ENCODE results near the gene CYP11A1. TPM values are rescaled to one million over a fixed set of nuclear protein-coding genes. Genes with fewer than 3 reads are reported as not detected.

CYP11A1 gene
- total RNA-seq, 1 donor from 2014 or later: 0.43 TPM

GRCh38 chr15:74414081-74414580, 46.7 kb upstream of the CYP11A1 start:
- Mint-ChIP-seq H3K4me3 (ENCODE audit: unreplicated experiment) (no peak overlapping the region), H3K27me3 (ENCODE audit: low read depth, unreplicated experiment) (peaks cover 5% of the 10 kb centered on the region), H3K36me3 (ENCODE audit: low read depth, unreplicated experiment) (peaks cover 25% of the 10 kb centered on the region), H3K9me3 (ENCODE audit: unreplicated experiment) (no peaks in the 10 kb centered on the region), H3K27ac (ENCODE audit: unreplicated experiment) (peak overlapping the region; percentile 9), H3K4me1 (ENCODE audit: low read depth, unreplicated experiment) (peaks cover 7% of the 10 kb centered on the region)
- no peak for TF ChIP-seq EZH2 (IDR thresholded peaks at IDR 0.05; ENCODE audit: insufficient read depth, low read length)
- TF ChIP-seq, protein P1, sequence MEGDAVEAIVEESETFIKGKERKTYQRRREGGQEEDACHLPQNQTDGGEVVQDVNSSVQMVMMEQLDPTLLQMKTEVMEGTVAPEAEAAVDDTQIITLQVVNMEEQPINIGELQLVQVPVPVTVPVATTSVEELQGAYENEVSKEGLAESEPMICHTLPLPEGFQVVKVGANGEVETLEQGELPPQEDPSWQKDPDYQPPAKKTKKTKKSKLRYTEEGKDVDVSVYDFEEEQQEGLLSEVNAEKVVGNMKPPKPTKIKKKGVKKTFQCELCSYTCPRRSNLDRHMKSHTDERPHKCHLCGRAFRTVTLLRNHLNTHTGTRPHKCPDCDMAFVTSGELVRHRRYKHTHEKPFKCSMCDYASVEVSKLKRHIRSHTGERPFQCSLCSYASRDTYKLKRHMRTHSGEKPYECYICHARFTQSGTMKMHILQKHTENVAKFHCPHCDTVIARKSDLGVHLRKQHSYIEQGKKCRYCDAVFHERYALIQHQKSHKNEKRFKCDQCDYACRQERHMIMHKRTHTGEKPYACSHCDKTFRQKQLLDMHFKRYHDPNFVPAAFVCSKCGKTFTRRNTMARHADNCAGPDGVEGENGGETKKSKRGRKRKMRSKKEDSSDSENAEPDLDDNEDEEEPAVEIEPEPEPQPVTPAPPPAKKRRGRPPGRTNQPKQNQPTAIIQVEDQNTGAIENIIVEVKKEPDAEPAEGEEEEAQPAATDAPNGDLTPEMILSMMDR (IDR thresholded peaks at IDR 0.05; ENCODE audit: insufficient read depth, low read depth, low read length): no peak
- Histone ChIP-seq H4K20me1 (ENCODE audit: insufficient read depth, low read length) (peaks cover 54% of the 10 kb centered on the region), H3K9ac (ENCODE audit: low read length) (no peak overlapping the region), H3K9me3 (ENCODE audit: insufficient read depth, low read depth, low read length) (no peaks in the 10 kb centered on the region), H2AFZ (ENCODE audit: low read depth, low read length) (no peak overlapping the region), H3K79me2 (ENCODE audit: insufficient read depth, low read length) (peaks cover 87% of the 10 kb centered on the region), H3K36me3 (ENCODE audit: insufficient read depth, low read length) (peaks cover 55% of the 10 kb centered on the region), H3K4me3 (ENCODE audit: insufficient read depth, low read depth, low read length) (no peak overlapping the region), H3K27ac (ENCODE audit: low read depth, low read length) (no peak overlapping the region), H3K4me2 (ENCODE audit: low read length) (no peak overlapping the region), H3K4me1 (ENCODE audit: insufficient read depth, low read length) (peaks cover 47% of the 10 kb centered on the region), H3K27me3 (ENCODE audit: insufficient read depth, low read length) (no peaks in the 10 kb centered on the region)
- FAIRE-seq (no peak), DNase-seq (ENCODE audit: low read depth) (no peak)

DNA sequence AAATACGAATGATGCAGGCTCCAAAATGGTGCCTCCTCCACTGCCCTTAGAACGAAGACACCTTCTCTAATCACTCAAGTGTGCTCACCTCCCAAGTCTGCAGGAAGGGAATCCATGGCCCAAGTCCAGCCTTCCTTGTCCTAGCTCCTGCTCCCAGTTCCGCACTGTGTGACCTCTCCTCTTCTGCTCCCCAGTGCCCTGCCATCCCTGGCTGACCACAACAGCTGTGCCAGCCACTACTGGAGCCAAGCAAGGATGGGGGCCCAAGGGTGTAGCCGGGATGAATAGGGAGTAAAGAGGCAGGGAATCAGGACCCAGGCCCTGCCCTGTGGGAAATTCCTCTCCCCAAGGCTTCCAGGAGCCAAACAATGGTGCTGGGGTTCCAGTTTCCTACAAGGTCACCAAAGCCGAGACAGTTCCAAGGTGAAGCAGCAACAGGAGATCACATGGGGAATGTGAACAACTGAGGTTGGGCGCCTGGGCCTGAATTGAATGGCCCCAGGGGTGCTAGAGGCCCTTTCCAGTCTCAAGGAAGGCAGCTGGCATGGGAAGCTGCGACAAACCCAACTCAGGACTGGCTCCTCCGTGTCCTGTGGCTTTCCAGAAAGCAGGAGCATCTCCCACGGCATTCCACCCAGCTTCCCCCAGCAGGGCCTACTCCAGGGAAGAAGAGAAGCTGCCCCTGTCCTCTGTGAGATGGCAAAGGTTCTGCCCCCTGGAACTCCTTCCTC, 46.1 kb upstream of the CYP11A1 start:
- no peak overlapping the region for H2AFZ ChIP-seq (ENCODE audit: low read depth, low read length)

More for the DNA sequence above, 46.1 kb upstream of the CYP11A1 start:
- TF ChIP-seq EZH2 (IDR thresholded peaks at IDR 0.05; ENCODE audit: insufficient read depth, low read length): no peak
- TF ChIP-seq, protein P1 (IDR thresholded peaks at IDR 0.05; ENCODE audit: insufficient read depth, low read depth, low read length): no peak
- peaks cover 81% of the 10 kb centered on the region for H3K79me2 ChIP-seq (ENCODE audit: insufficient read depth, low read length)
- Mint-ChIP-seq H3K36me3 (ENCODE audit: low read depth, unreplicated experiment) (peaks cover 22% of the 10 kb centered on the region), H3K4me1 (ENCODE audit: low read depth, unreplicated experiment) (peaks cover 7% of the 10 kb centered on the region), H3K27ac (ENCODE audit: unreplicated experiment) (no peak overlapping the region), H3K4me3 (ENCODE audit: unreplicated experiment) (no peak overlapping the region), H3K27me3 (ENCODE audit: low read depth, unreplicated experiment) (peaks cover 5% of the 10 kb centered on the region), H3K9me3 (ENCODE audit: unreplicated experiment) (no peaks in the 10 kb centered on the region)
- H3K4me1 ChIP-seq (ENCODE audit: insufficient read depth, low read length): peaks cover 47% of the 10 kb centered on the region
- H3K4me2 ChIP-seq (ENCODE audit: low read length): no peak overlapping the region
- H3K4me3 ChIP-seq (ENCODE audit: insufficient read depth, low read depth, low read length): no peak overlapping the region
- H3K36me3 ChIP-seq (ENCODE audit: insufficient read depth, low read length): peaks cover 55% of the 10 kb centered on the region
- no peaks in the 10 kb centered on the region for H3K9me3 ChIP-seq (ENCODE audit: insufficient read depth, low read depth, low read length)
- peaks cover 48% of the 10 kb centered on the region for H4K20me1 ChIP-seq (ENCODE audit: insufficient read depth, low read length)
- H3K27me3 ChIP-seq (ENCODE audit: insufficient read depth, low read length): no peaks in the 10 kb centered on the region
- DNase-seq (ENCODE audit: low read depth) (no peak), FAIRE-seq (no peak)
- no peak overlapping the region for H3K27ac ChIP-seq (ENCODE audit: low read depth, low read length)
- no peak overlapping the region for H3K9ac ChIP-seq (ENCODE audit: low read length)
